Neural cell (in vitro differentiated cells): ENCODE results near the gene TUBB. TPM values are rescaled to one million over a fixed set of nuclear protein-coding genes. Genes with fewer than 3 reads are reported as not detected.

ENCODE experiments used
- H2AFZ ChIP-seq: fragments of 200-600, 300-800 bp; sonication (generic), shearing (Covaris generic); 2 replicates; pipeline ENCODE4 v1.6.0; 2014; ENCODE audit warnings: low read depth, mild to moderate bottlenecking, antibody characterized with exemption, low read length, moderate library complexity
- H3F3A ChIP-seq: fragments of 200-600 bp; shearing (Covaris generic); 2 replicates; pipeline ENCODE4 v1.6.1; 2016; ENCODE audit warnings: mild to moderate bottlenecking, moderate library complexity, mixed read lengths, antibody characterized with exemption, low read length; ENCODE audit not compliant: insufficient read depth, poor library complexity, severe bottlenecking
- H3K27ac ChIP-seq: fragments of 200-600, 300-800 bp; sonication (generic), shearing (Covaris generic); 2 replicates; pipeline ENCODE4 v1.5.1; 2014; ENCODE audit warnings: mild to moderate bottlenecking, low read length, moderate library complexity
- H3K27me3 ChIP-seq: fragments of 300-800, 200-600 bp; sonication (generic), shearing (Covaris generic); 2 replicates; pipeline ENCODE4 v1.6.0; 2014; ENCODE audit warnings: mild to moderate bottlenecking, low read depth, low read length, moderate library complexity; ENCODE audit not compliant: insufficient read depth
- H3K36me3 ChIP-seq: fragments of 300-800, 200-600 bp; sonication (generic), shearing (Covaris generic); 2 replicates; pipeline ENCODE4 v1.5.1; 2014; ENCODE audit warnings: mild to moderate bottlenecking, antibody characterized with exemption, low read length, moderate library complexity; ENCODE audit not compliant: insufficient read depth
- H3K4me2 ChIP-seq: fragments of 300-800, 200-600 bp; sonication (generic), shearing (Covaris generic); 2 replicates; pipeline ENCODE4 v1.6.0; 2014; ENCODE audit warnings: mild to moderate bottlenecking, low read length
- H3K4me3 ChIP-seq: fragments of 300-800, 200-600 bp; sonication (generic), shearing (Covaris generic); 2 replicates; pipeline ENCODE4 v1.5.1; 2014; ENCODE audit warnings: mild to moderate bottlenecking, low read length, moderate library complexity
- H3K79me2 ChIP-seq: fragments of 200-600 bp; shearing (Covaris generic); replicated peaks from 2 replicates; pipeline ENCODE4 v1.6.0; 2014; ENCODE audit warnings: mild to moderate bottlenecking, low read length, moderate library complexity; ENCODE audit not compliant: insufficient read depth
- H3K9ac ChIP-seq: fragments of 300-800, 200-600 bp; sonication (generic), shearing (Covaris generic); 2 replicates; pipeline ENCODE4 v1.6.1; 2016; ENCODE audit warnings: mild to moderate bottlenecking, low read length, mixed read lengths
- H3K9me2 ChIP-seq: fragments of 200-600 bp; shearing (Covaris generic); 2 replicates; pipeline ENCODE4 v1.6.1; 2016; ENCODE audit warnings: mild to moderate bottlenecking, low read length, mixed read lengths; ENCODE audit not compliant: insufficient read depth
- H3K9me3 ChIP-seq: fragments of 200-600, 300-800 bp; sonication (generic), shearing (Covaris generic); 2 replicates; pipeline ENCODE4 v1.6.1; 2016; ENCODE audit warnings: mild to moderate bottlenecking, mixed run types, low read length, moderate library complexity, mixed read lengths
- H4K20me1 ChIP-seq: fragments of 200-600 bp; shearing (Covaris generic); 2 replicates; pipeline ENCODE4 v1.6.1; 2016; ENCODE audit warnings: mild to moderate bottlenecking, mixed run types; ENCODE audit not compliant: insufficient read depth
- EP300 ChIP-seq: fragments of 450-650 bp; conservative IDR thresholded peaks from 2 replicates; pipeline ENCODE4 v1.6.1; 2014; ENCODE audit warnings: antibody characterized with exemption, mild to moderate bottlenecking, moderate library complexity; ENCODE audit not compliant: poor library complexity, severe bottlenecking
- EZH2 ChIP-seq: fragments of 200-600, 300-800 bp; shearing (Covaris generic), sonication (generic); IDR thresholded peaks from 2 replicates; pipeline ENCODE4 v1.6.1; 2014; ENCODE audit warnings: antibody characterized with exemption, low read length, borderline replicate concordance, mild to moderate bottlenecking; ENCODE audit not compliant: insufficient read depth, poor library complexity, severe bottlenecking
- MXI1 ChIP-seq: fragments of 450-650 bp; conservative IDR thresholded peaks from 2 replicates; pipeline ENCODE4 v1.6.1; 2014; ENCODE audit warnings: antibody characterized with exemption, mild to moderate bottlenecking; ENCODE audit not compliant: poor library complexity, severe bottlenecking
- POLR2AphosphoS5 ChIP-seq: IDR thresholded peaks from 2 replicates; pipeline ENCODE4 v1.6.1; 2012
- RAD21 ChIP-seq: fragments of 450-650 bp; conservative IDR thresholded peaks from 2 replicates; pipeline ENCODE4 v1.6.1; 2014; ENCODE audit warnings: antibody characterized with exemption, mild to moderate bottlenecking, moderate library complexity
- REST ChIP-seq: IDR thresholded peaks from 2 replicates; pipeline ENCODE4 v1.6.1; 2012; ENCODE audit warnings: borderline replicate concordance
- SMC3 ChIP-seq: fragments of 450-650 bp; conservative IDR thresholded peaks from 2 replicates; pipeline ENCODE4 v1.6.1; 2014; ENCODE audit warnings: antibody characterized with exemption, mild to moderate bottlenecking, moderate library complexity; ENCODE audit not compliant: poor library complexity
- TAF1 ChIP-seq: IDR thresholded peaks from 2 replicates; pipeline ENCODE4 v1.6.1; 2012; ENCODE audit warnings: low read depth
- polyA plus RNA-seq: library from polyadenylated mRNA; depleted of rRNA; stranded (reverse); fragments of >200 nt; gene quantifications from 2 replicates; pipeline ENCODE4 v1.2.3, GENCODE V29; 2014
- TF ChIP-seq, protein P1 (sequence below): fragments of 450-650 bp; IDR thresholded peaks from 2 replicates; pipeline ENCODE4 v1.5.1; 2014; ENCODE audit warnings: antibody characterized with exemption, mild to moderate bottlenecking, moderate library complexity; ENCODE audit not compliant: poor library complexity, severe bottlenecking

TUBB gene
- polyA plus RNA-seq, 1 donor from 2014 or later = 711 TPM

DNA sequence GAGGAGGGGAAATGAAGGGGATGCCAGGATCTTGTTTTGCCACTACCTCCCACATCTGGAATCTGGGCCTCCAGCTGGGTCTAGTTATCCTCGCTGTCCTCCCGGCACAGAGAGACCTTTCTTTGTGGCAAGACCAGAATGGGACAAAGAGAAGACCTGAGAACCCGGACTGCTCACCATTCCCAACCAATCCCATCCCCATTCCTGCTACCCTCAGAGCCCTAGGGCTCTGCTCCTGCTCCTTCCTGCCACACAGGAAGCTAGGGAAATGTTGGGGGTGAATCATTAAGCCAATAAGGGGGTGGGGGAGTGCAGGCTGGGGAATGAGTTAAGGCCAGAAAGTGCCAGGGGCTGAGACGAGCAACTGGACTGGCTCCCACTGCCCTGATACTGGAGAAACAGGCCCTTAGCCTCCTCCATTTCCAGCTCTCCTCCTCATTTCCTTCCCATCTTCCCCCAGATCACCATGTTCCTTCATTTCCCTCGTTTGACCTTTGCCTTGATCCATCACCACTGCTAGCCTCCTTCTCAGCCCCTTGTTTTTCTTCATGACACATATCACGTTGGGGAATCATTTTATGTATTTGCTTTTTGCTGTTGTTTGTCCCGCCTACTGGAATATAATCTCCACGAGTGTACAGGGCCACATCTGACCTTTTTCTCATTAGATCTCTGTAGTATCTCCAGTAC lies 28.8 kb downstream of the TUBB start (continued):
- TF ChIP-seq REST (no peak), MXI1 (no peak)

- H3K79me2 ChIP-seq = no peaks in the 10 kb centered on the region
- no peak overlapping the region for H3K4me3 ChIP-seq
- H3K9ac ChIP-seq = no peak overlapping the region
- TF ChIP-seq POLR2AphosphoS5 = no peak
- TF ChIP-seq SMC3 = no peak
- TF ChIP-seq REST = no peak
- TF ChIP-seq EP300 = no peak
- TF ChIP-seq, protein P1, sequence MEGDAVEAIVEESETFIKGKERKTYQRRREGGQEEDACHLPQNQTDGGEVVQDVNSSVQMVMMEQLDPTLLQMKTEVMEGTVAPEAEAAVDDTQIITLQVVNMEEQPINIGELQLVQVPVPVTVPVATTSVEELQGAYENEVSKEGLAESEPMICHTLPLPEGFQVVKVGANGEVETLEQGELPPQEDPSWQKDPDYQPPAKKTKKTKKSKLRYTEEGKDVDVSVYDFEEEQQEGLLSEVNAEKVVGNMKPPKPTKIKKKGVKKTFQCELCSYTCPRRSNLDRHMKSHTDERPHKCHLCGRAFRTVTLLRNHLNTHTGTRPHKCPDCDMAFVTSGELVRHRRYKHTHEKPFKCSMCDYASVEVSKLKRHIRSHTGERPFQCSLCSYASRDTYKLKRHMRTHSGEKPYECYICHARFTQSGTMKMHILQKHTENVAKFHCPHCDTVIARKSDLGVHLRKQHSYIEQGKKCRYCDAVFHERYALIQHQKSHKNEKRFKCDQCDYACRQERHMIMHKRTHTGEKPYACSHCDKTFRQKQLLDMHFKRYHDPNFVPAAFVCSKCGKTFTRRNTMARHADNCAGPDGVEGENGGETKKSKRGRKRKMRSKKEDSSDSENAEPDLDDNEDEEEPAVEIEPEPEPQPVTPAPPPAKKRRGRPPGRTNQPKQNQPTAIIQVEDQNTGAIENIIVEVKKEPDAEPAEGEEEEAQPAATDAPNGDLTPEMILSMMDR = no peak
- no peak for TF ChIP-seq EZH2
- TF ChIP-seq TAF1 = no peak
- TF ChIP-seq MXI1 = no peak
- TF ChIP-seq RAD21 = no peak
- H3K4me2 ChIP-seq = no peak overlapping the region
- no peaks in the 10 kb centered on the region for H3K36me3 ChIP-seq
- no peaks in the 10 kb centered on the region for H3F3A ChIP-seq
- no peak overlapping the region for H3K27ac ChIP-seq
- H3K9me3 ChIP-seq = no peaks in the 10 kb centered on the region
- no peaks in the 10 kb centered on the region for H3K9me2 ChIP-seq
- H4K20me1 ChIP-seq = no peaks in the 10 kb centered on the region
- H2AFZ ChIP-seq = no peak overlapping the region
- peaks cover 5% of the 10 kb centered on the region for H3K27me3 ChIP-seq
Observed at GRCh38 chr6:30749554-30750378, 29.6 kb downstream of the TUBB start.
